Natural killer cell (primary cell): ENCODE measurements around the gene TSKU. TPM values are rescaled to one million over a fixed set of nuclear protein-coding genes. Genes with fewer than 3 reads are reported as not detected.

ENCODE experiments used
- ATAC-seq, 3 donors: fragments of 150-1000 bp in 2 of 3; fragments of 200-7000 bp in 1 of 3; cut with Tn5 transposase; 1 replicate in 1 of 3; 2 replicates in 2 of 3; pipeline ENCODE4 v1.10.0; 2021; ENCODE audit warnings: mild to moderate bottlenecking in 2 of 3, moderate library complexity in 2 of 3
- DNase-seq, 2 donors: peaks; one replicate each; pipeline versions ENCODE4 v3.0.0 to v3.0.0-alpha.2; 2013 to 2021; ENCODE audit warnings: mixed read lengths in 1 of 2
- H3K27ac ChIP-seq: one replicate; pipeline ENCODE4 v1.5.1; 2013; ENCODE audit warnings: mild to moderate bottlenecking, low read length
- H3K27me3 ChIP-seq: one replicate; pipeline ENCODE4 v1.6.1; 2013; ENCODE audit warnings: low read length; ENCODE audit not compliant: control insufficient read depth, insufficient read depth
- H3K36me3 ChIP-seq: one replicate; pipeline ENCODE4 v1.6.1; 2013; ENCODE audit warnings: low read length; ENCODE audit not compliant: control insufficient read depth, insufficient read depth
- H3K4me1 ChIP-seq: one replicate; pipeline ENCODE4 v1.6.1; 2013; ENCODE audit warnings: low read length; ENCODE audit not compliant: control insufficient read depth, insufficient read depth
- H3K4me3 ChIP-seq: one replicate; pipeline ENCODE4 v1.5.1; 2013; ENCODE audit warnings: low read length
- H3K9me3 ChIP-seq: one replicate; pipeline ENCODE4 v1.6.1; 2013; ENCODE audit warnings: low read length; ENCODE audit not compliant: control insufficient read depth, insufficient read depth
- H3K27ac Mint-ChIP-seq, 2 donors: one replicate each; pipeline ENCODE4 v1.8.0; 2022; ENCODE audit warnings: mild to moderate bottlenecking in 2 of 2, mixed read lengths in 2 of 2, moderate library complexity in 1 of 2
- H3K27me3 Mint-ChIP-seq, 2 donors: one replicate each; pipeline ENCODE4 v1.8.0; 2022; ENCODE audit warnings: low read depth in 2 of 2, mixed read lengths in 2 of 2
- H3K36me3 Mint-ChIP-seq: one replicate; pipeline ENCODE4 v1.8.0; 2022; ENCODE audit warnings: mixed read lengths
- H3K4me1 Mint-ChIP-seq, 2 donors: one replicate each; pipeline ENCODE4 v1.8.0; 2022; ENCODE audit warnings: mixed read lengths in 2 of 2
- H3K4me3 Mint-ChIP-seq: one replicate; pipeline ENCODE4 v1.8.0; 2022; ENCODE audit warnings: mild to moderate bottlenecking, moderate library complexity, mixed read lengths
- H3K9me3 Mint-ChIP-seq, 2 donors: one replicate each; pipeline ENCODE4 v1.8.0; 2022; ENCODE audit warnings: mixed read lengths in 2 of 2
- WGBS: methylation state at CpG from one replicate; pipeline ENCODE4 v1.1.7; 2013; ENCODE audit warnings: missing lambda C conversion rate; ENCODE audit not compliant: insufficient coverage; 5-methylcytosine and 5-hydroxymethylcytosine counted together
- intact Hi-C: fragments of 100-400 bp; cut with micrococcal nuclease; formaldehyde crosslinking; loops from one replicate; pipeline ENCODE4 v1.14.2; 2022
- total RNA-seq, 4 donors: library from RNA; stranded (reverse); fragments of 120-200 nt in 1 of 4; gene quantifications; one replicate each; pipeline versions ENCODE4 v1.2.3 to v1.2.4, GENCODE V29; 2013 to 2022
- TF ChIP-seq, protein P1 (sequence below): fragments of 200-600 bp; IDR thresholded peaks from one replicate; pipeline ENCODE4 v1.8.0; 2022; ENCODE audit warnings: antibody characterized with exemption

The TSKU gene
- total RNA-seq, 3 donors from 2014 or later (not counting 1 experiment from before 2014, with no cell fraction given): not detected

DNA sequence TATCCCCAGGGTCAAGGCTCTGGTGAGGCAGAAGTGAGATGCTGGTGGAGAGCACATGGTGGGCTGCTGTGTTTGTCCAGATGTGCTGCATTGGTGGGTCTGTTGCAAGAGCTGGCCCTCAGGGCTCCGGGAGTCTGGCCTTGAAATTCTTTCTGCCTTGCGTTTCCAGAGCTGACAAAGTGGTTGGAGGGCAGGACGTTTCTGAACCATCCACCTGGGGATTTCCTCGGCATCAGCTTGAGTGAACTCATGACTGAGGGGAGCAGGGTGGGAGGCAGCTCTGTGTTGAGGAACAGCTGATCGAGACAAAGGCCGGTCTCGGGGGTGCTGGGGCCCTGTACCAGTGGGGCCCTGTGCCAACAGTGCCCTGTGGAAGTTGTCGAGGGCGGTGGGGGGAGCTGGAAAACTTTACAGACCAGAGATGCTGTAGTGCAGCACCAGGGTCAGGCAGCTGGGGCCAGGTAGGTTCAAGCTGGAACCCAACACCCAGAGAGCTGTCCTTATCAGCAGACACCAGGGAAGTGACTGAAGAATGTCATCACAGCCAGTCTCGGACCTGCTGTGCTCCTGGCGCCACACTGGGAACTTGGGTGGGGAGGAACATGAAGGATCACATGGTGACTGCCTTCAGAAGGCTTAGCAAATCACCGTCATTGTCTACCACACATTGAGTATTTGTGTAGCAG lies 4.9 kb downstream of the TSKU start:
- Mint-ChIP-seq H3K27ac (no peak overlapping the region), H3K27me3 (peaks cover 22 to 41% of the 10 kb centered on the region in 2 donors), H3K4me1 (peaks cover 0 to under 1% of the 10 kb centered on the region in 2 donors), H3K9me3 (no peaks in the 10 kb centered on the region), H3K36me3 (no peaks in the 10 kb centered on the region), H3K4me3 (no peak overlapping the region)
- TF ChIP-seq, protein P1, sequence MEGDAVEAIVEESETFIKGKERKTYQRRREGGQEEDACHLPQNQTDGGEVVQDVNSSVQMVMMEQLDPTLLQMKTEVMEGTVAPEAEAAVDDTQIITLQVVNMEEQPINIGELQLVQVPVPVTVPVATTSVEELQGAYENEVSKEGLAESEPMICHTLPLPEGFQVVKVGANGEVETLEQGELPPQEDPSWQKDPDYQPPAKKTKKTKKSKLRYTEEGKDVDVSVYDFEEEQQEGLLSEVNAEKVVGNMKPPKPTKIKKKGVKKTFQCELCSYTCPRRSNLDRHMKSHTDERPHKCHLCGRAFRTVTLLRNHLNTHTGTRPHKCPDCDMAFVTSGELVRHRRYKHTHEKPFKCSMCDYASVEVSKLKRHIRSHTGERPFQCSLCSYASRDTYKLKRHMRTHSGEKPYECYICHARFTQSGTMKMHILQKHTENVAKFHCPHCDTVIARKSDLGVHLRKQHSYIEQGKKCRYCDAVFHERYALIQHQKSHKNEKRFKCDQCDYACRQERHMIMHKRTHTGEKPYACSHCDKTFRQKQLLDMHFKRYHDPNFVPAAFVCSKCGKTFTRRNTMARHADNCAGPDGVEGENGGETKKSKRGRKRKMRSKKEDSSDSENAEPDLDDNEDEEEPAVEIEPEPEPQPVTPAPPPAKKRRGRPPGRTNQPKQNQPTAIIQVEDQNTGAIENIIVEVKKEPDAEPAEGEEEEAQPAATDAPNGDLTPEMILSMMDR: no peak
- no peak overlapping the region for H3K27ac ChIP-seq
- H3K4me1 ChIP-seq: peaks cover 12% of the 10 kb centered on the region
- H3K9me3 ChIP-seq: no peaks in the 10 kb centered on the region
- intact Hi-C loops: no loop called here
- 86% methylated on average over 12 of the region's 12 CpGs for WGBS
- H3K27me3 ChIP-seq: peaks cover 9% of the 10 kb centered on the region
- no peaks in the 10 kb centered on the region for H3K36me3 ChIP-seq
- ATAC-seq (no peak), DNase-seq (no peak)
- H3K4me3 ChIP-seq: no peak overlapping the region

DNA sequence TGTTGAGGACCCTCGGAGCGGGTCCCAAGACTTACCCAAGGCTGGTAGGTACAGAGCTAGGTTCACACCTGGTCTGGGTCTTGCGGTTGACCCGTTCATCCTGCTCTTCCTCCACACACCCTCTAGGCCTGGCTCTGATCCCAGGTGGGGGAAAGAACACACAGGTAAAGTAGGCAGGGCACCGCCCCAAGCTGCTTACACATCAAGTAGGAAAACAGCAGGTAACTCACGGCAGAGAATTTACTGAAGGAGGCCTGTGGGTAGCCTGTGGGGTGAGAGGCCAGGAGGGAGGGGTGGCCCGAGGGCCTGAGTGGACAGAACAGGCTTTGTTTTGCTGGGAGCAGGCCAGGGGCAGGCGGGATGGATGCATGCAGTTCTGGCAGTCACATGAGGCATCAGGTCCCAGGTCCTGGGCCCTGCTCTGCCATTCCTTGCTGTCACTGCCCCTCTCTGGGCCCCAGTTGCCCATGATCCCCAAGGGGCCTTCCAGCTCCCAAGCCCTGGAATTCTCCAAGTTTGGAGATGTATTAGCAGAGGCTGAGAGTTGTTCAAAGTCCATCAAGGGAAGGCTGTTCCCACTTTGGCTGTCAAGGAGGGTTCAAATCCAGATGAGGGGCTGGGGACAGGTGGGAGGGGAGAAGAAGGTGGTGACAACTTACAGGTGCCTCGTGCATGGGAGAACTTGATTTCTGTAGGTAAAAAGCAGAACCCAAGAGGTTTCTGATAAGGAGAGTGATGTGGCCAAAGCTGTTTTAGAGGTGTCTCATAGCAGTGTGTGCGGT lies 5.7 kb downstream of the TSKU start:
- Histone ChIP-seq H3K4me1 (peaks cover 7% of the 10 kb centered on the region), H3K9me3 (no peaks in the 10 kb centered on the region), H3K27me3 (peaks cover 8% of the 10 kb centered on the region), H3K4me3 (no peak overlapping the region), H3K27ac (no peak overlapping the region), H3K36me3 (no peaks in the 10 kb centered on the region)
- Mint-ChIP-seq H3K27ac (no peak overlapping the region), H3K36me3 (no peaks in the 10 kb centered on the region), H3K4me3 (no peak overlapping the region), H3K9me3 (no peaks in the 10 kb centered on the region), H3K4me1 (no peaks in the 10 kb centered on the region), H3K27me3 (peaks cover 22 to 40% of the 10 kb centered on the region in 2 donors)
- intact Hi-C loops: no loop called here
- 80% methylated on average over 10 of the region's 10 CpGs for WGBS
- DNase-seq: no peak
- ATAC-seq: no peak
- TF ChIP-seq, protein P1: no peak

DNA sequence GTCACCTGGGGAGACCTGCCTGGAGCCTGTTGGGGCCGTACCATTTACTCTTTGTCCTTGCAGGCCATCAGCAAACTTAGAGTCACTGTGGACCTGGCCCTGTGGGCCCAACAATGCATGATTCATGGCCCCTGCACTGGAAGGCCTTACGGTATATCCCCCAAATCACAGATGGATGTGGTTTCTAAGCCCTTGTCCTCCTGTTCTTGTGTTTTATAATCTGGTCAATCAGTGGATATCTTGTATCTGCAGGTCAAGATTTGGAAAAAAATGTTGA lies 6.2 kb downstream of the TSKU start:
- Mint-ChIP-seq H3K27ac (no peak overlapping the region), H3K4me1 (no peaks in the 10 kb centered on the region)

More for the DNA sequence above, 6.2 kb downstream of the TSKU start:
- TF ChIP-seq, protein P1: no peak
- 92% methylated on average over 2 of the region's 2 CpGs for WGBS
- Mint-ChIP-seq H3K9me3 (no peaks in the 10 kb centered on the region), H3K4me3 (no peak overlapping the region), H3K27me3 (peaks cover 22 to 40% of the 10 kb centered on the region in 2 donors), H3K36me3 (no peaks in the 10 kb centered on the region)
- no peak overlapping the region for H3K4me3 ChIP-seq
- H3K4me1 ChIP-seq: peaks cover 2% of the 10 kb centered on the region
- DNase-seq (no peak), ATAC-seq (no peak)
- H3K36me3 ChIP-seq: no peaks in the 10 kb centered on the region
- no peak overlapping the region for H3K27ac ChIP-seq
- H3K27me3 ChIP-seq: peaks cover 3% of the 10 kb centered on the region
- no peaks in the 10 kb centered on the region for H3K9me3 ChIP-seq
- intact Hi-C loops: no loop called here
